Hippocampal formation (tissue), 2 donors: ENCODE data around the gene INF2.
"Not testable (repeated sequence)": the region's sequence is repeated elsewhere in the genome, so short reads cannot be mapped to it uniquely, and the experiment has no call there.

Experiments used
- DNase-seq, 2 donors: peaks; one replicate each; lab custom pipeline; 2025; lab: John Stamatoyannopoulos, UW

The INF2 gene

GRCh38 chr14:104657101-104657524 is 32.3 kb upstream of the INF2 start:
- peak; percentile 12 to 44 for DNase-seq

DNA sequence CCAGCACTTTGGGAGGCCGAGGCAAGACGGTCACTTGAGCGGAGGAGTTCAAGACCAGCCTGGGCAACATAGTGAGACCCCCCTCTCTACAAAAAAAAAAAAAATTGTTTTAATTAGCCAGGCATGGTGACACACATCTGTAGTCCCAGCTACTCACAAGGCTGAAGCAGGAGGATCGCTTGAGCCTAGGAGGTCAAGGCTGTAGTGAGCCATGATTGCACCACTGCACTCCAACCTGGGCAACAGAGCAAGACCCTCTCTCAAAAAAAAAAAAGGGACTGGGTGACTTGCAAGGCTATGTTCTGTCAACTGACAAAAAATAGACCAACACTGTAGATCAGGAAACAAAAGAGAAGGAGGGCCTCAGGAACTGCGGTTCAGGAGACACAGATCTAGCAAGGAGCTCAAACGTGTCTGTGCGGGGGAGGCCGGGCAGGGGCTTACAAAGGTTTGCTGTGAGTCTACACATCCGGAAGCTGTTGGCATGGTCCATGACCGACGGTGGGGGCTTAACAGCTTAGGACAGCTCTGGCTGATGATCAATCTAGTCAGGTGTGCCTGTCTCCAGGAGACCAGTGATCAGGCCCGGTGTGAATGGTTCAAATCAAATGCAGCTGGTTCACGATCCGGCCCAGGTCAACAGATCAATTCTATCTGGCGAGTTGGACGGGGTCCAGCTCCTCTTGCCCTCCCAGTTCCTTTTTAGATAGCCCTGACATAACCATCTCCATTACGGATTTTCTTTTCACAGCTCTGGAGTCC is 31.7 kb upstream of the INF2 start:
- no peak for DNase-seq

- DNase-seq, result no peak
These were observed 31.1 kb upstream of the INF2 start for GRCh38 chr14:104658325-104658712.

DNA sequence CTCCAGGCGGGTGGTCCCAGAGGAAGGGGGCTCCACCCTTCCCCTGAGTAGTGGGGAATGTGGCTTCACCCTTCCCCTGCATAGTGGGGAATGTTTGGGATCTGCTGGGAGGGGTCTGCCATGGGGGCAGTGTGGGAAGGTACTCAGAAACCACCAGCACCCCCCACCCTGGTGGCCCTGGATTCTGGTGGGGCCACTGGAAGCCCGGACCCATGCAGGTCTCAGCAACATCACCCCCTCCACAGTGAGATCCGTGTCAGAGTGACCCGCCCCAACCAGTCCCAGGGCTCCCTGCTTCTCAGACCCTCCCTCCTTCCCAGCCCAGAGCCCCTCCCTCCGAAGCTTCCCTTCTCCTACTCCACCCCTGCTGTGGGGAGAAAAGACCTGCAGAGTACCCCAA is 30.3 kb upstream of the INF2 start:
- no peak for DNase-seq

DNA sequence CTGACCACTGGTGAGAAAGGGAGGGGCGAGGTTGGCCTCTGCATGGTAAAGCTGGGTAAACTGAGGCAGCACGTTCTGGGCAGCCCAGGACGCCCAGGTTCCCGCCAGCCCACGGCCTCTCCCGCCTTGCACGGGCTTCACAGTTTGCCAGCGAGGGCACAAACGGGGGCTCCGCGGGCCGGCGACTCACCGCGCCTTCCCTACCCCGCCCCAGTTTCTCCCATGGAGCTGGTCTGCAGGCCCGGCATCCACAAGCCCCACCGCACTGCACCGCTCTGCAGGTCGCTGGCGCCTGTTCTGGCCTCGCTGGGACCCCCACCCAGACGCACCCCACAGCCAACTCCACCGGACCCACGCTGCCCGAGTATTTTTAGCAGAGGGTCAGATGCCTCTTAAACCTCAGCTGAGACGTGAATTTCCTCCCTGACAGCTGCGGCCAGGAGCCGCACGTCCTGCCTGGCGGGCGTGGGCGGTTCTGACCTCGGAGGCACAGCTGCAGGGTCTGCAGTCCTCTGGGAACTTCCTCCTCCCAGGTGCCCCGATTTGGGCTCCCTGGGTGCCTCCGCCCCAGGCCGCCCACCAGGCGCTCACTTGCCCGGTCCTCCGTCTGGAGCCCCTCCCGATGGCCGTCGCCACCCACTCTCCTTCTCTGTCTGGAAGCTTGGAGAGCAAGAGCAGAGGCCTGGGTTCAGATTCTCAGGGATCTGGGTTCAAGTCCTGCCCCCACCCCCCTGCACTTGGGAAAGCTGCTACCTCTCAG is 29.5 kb upstream of the INF2 start:
- no peak for DNase-seq

DNA sequence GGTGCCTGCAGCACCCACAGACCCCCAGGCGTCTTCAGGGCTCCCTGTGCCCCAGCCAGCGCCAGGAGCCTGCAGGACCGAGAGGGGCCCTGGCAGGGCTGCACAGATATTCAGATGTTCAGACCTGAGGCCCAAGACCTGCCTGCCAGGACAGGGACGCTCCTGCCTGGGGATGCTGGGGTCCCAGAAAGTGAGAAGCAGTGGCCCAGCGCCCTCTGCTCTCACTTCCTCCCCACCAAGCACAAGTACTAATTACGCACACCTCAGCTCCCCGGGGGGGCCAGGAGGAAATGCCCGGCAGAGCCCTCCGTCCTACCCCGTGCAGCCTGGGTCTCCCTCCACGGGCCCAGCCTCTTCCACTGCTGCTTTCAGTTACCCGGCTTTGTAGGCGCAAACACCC is 28.8 kb upstream of the INF2 start:
- no peak for DNase-seq

GRCh38 chr14:104661086-104661485 is 28.3 kb upstream of the INF2 start:
- DNase-seq, result no peak

DNA sequence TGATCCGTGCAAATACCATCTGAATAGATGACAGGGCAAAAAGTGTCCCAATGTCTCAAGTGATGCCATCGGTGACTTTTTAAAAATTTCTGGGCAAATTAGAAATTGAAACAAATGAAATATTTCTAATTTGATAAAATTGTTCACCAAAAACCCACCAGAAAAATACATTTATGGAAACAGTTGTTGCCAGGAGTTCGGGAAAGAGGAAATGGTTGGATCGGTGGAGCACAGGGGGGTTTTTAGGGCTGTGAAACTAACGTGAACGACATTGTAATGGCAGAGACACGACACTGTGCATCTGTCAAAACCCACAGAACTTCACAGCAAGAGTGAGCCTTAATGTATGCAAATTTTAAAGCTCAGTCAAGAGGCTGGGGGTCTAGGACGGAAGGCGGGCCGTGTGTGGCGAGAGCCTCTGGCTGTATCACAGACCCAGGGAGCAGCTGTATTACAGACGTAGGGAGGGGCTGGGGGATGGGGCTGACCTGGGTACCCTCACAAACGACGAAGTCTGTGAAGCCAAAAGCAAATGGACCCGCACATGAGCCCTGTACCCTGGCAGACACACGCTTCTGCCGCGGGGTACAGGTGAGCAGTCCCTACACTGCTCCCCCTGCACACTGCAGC is 27.8 kb upstream of the INF2 start:
- not testable (repeated sequence) for DNase-seq

DNA sequence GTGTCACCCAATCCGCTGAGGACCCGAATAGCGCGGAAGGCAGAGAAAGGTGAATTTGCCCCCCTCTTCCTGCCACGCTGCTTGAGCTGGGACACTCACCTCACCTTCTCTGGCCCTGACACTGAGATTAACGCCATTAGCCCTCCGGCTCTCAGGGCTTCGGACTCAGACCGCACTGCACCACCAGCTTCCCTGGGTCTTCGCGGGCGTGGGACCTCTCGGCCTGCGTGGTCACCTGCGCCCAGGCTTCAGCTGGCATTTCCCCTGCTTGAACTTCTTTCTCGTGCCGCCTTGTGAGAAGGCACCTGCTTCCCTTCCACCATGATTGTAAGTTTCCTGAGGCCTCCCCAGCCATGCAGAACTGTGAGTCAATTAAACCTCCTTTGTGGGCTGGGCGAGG is 26.9 kb upstream of the INF2 start:
- not testable (repeated sequence) for DNase-seq

DNA sequence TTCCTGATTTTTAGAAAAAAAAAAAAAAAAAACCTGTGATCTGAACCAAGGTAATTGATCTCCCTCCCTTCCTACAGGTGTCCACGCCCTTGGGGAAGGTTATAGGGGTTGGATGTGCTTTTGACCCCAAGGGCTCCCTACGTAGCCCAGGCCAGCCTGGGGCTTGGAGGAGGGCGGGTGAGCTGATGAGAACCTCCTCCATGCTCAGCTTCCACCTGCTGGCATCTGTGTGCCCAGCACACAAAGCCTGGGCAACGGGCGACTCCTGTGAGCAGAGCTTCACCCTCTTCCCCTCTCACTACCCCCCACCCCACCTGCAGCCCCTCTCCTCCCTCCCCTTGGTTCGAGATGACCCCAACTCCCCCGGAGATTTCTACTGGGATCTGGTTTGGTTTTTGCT is 25.3 kb upstream of the INF2 start:
- DNase-seq, result no peak

- no peak for DNase-seq
These were observed 24.8 kb upstream of the INF2 start for GRCh38 chr14:104664588-104664987.

DNA sequence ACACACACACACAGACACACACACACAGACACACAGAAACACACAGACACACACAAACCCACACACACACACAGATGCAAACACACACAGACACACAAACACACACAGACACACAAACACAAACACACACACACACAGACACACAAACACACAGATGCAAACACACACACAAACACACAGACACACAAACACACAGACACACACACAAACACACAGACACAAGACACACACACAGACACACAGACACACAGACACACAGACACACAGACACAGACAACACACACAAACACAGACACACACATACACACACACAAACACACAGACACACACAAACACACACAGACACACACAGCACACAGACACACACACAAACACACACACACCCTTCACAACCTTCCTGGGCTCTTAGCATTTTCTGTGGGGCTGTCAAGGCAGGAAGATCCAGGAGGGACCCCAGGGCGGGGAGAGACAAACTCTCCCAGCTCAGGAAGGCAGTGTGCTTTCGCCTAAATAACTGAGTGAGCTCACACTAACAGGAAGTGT is 24.2 kb upstream of the INF2 start:
- no peak for DNase-seq

DNA sequence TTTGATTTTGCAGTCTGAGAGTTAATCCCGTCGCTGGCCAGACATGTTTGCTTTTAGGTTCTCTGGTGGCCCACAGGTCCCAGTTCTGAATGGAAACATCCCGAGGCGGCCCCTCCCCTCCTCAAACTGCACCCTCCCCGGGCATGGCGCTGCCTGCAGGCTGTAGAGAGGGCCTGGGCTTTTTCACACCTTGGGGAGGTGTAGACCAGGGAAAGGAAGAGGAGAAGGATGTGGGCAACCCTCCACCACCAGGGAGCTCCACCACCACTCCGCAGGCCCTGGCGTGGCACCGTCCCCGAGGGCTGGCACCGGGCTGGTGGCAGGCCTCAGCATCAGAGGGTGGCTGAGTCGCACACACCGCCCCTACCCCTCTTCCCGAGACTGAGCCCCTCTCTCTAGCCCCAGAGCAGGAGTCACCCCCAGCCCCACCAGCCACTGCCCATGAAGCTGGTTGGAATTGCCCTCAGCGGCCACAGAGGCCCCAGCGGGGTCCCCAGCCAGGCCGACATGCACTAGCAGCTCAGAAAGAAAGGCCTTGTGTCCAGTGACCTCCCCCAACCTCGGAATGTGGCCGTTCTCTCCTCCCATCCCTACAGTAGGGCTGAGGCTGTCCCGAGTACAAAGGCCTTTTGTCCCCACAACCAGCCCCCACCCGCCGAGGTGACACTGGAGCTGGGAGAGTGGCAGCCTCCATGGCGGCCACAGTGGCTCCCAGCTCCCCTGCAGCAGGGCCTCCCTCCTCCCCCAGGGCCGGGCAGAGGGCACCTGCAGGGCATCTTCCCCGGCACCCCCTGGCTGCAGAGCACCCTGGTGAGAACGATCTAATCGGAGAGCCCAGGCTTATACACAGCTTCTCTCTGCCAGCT is 23.5 kb upstream of the INF2 start:
- peak; percentile 92 to 94 for DNase-seq

- not testable (repeated sequence) for DNase-seq
These were observed 22.9 kb upstream of the INF2 start for GRCh38 chr14:104666523-104666895.

DNA sequence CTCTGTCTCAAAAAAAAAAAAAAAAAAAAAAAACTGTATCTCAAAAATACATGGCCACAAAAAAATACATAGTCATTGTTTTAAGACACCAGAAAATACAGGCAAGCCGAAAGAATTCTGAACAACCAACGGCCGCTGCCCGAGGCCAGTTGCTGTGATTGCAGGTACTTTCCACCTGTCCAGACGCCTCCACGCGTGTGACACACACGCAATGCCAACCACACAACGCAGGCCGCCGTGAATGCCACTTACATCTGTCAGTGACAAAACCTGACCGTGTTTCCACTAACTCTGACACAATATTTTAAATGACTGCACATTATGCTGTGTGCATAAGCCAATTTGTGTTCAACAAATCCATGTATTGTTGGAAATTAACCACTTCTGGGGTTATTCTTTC is 22.4 kb upstream of the INF2 start:
- DNase-seq, result no peak

GRCh38 chr14:104669697-104670096 is 19.7 kb upstream of the INF2 start:
- DNase-seq, result no peak

- DNase-seq, result not testable (repeated sequence)
These were observed 18.0 kb upstream of the INF2 start for GRCh38 chr14:104671330-104671977.

GRCh38 chr14:104672119-104672518 is 17.3 kb upstream of the INF2 start:
- not testable (repeated sequence) for DNase-seq

DNA sequence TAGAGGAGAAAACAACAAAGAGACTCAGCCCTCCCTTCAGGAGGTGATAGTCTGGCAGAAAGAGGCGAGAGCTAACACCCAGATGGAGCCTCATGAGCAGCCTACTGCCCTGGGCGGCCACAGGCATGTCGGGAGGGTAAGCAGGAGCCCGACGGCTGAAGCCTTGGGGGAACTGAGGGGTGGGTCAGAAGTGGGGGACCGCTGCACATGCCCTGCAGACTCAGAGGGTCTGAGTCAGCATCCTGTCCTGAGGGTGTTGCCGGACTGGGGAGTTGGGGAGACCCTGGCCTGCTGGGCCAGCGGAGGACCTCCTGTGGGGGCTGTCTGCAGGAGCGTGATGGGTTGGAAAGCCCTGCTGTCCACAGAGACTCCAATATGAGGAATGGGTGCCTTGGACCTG is 15.9 kb upstream of the INF2 start:
- no peak for DNase-seq

DNA sequence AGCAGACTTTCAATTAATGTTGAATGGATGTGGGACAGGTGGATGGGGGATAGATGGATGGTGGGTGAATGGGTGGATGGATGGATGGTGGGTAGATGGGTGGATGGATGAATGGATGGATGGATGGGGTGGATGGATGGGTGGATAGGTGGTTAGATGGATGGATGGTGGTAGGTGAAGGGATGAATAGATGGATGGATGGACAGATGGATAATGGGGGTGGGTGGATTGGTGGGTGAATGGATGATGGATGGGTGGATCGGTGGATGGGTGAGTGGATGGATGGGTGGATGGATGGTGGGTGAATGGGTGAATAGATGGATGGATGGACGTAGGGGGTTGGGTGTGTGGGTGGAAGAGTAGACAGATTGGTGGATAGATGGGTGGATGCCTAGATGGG is 14.0 kb upstream of the INF2 start:
- no peak for DNase-seq

DNA sequence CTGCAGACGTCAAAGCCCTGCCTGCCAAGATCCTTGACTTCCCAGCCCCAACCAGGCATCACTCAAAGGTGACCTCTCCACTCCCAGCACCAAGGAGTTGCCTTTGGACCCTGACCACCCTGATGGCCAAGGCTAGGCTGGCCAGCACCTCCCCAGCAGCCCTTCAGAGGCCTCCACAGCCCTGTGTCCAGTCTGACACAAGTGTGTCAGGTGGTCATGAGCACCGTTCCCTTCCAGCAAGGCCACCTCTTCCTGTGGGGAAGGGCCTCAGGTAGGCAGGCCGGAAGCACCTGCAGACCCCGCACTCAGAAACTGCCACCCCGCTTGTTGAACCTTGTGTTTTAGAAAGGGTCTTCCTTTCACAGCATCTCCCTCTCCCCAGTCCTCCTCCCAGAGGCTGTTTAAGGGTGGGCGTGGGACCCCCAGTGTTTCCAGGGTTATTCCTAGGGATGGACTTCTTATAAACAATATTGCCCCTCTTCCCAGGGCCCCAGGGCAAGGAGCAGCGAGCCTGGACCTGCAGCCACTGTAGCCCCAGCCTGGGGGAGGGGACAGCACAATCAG is 13.2 kb upstream of the INF2 start:
- DNase-seq, result no peak
